Liver (tissue), 9 donors: ENCODE data around the gene SKIL. TPM values are rescaled to one million over a fixed set of nuclear protein-coding genes. Genes with fewer than 3 reads are reported as not detected.

ENCODE experiments used
- DNase-seq: peaks from one replicate; pipeline ENCODE4 v3.0.0-alpha.2; 2017; ENCODE audit warnings: low spot score
- H3K27ac ChIP-seq, 2 donors: one replicate each; pipeline ENCODE4 v1.7.0; 2013; ENCODE audit warnings: inconsistent platforms in 2 of 2, low read length in 2 of 2, control low read depth in 1 of 2, low read depth in 1 of 2, mild to moderate bottlenecking in 1 of 2
- H3K27me3 ChIP-seq, 4 donors: one replicate each; pipeline versions ENCODE4 v1.6.1 to v1.7.0; 2013; ENCODE audit warnings: low read length in 3 of 4, inconsistent platforms in 1 of 4, mild to moderate bottlenecking in 1 of 4, moderate library complexity in 1 of 4; ENCODE audit not compliant: control insufficient read depth in 4 of 4, insufficient read depth in 4 of 4
- H3K36me3 ChIP-seq, 4 donors: one replicate each; pipeline versions ENCODE4 v1.6.1 to v1.7.0; 2013; ENCODE audit warnings: low read length in 3 of 4, mild to moderate bottlenecking in 3 of 4, low read depth in 1 of 4, moderate library complexity in 1 of 4; ENCODE audit not compliant: control insufficient read depth in 4 of 4, insufficient read depth in 3 of 4
- H3K4me1 ChIP-seq, 4 donors: one replicate each; pipeline versions ENCODE4 v1.6.1 to v1.7.0; 2013; ENCODE audit warnings: low read length in 3 of 4, mild to moderate bottlenecking in 3 of 4, moderate library complexity in 1 of 4; ENCODE audit not compliant: control insufficient read depth in 4 of 4, insufficient read depth in 4 of 4
- H3K4me3 ChIP-seq, 3 donors: one replicate each; pipeline versions ENCODE4 v1.6.1 to v1.7.0; 2013; ENCODE audit warnings: low read length in 3 of 3, control low read depth in 1 of 3, low read depth in 1 of 3, mild to moderate bottlenecking in 1 of 3
- H3K9ac ChIP-seq, 2 donors: one replicate each; pipeline ENCODE4 v1.7.0; 2013; ENCODE audit warnings: low read length in 2 of 2, mild to moderate bottlenecking in 2 of 2, moderate library complexity in 2 of 2, control low read depth in 1 of 2, low read depth in 1 of 2
- H3K9me3 ChIP-seq, 4 donors: one replicate each; pipeline versions ENCODE4 v1.6.1 to v1.7.0; 2013; ENCODE audit warnings: low read length in 3 of 4; ENCODE audit not compliant: control insufficient read depth in 4 of 4
- ATF3 ChIP-seq: IDR thresholded peaks from 2 replicates; pipeline ENCODE4 v1.6.1; 2016; ENCODE audit warnings: antibody characterized with exemption
- CTCF ChIP-seq: fragments of 150-350 bp; IDR thresholded peaks from 2 replicates; pipeline ENCODE4 v1.5.1; 2017; ENCODE audit warnings: improper control_type of control experiment, low read depth, low read length; ENCODE audit not compliant: missing input control
- GABPA ChIP-seq, 2 donors: IDR thresholded peaks in 1 of 2; conservative IDR thresholded peaks in 1 of 2; 2 replicates each; pipeline ENCODE4 v1.6.1; 2016; ENCODE audit warnings: antibody characterized with exemption in 2 of 2, mild to moderate bottlenecking in 1 of 2, moderate library complexity in 1 of 2
- HNF4A ChIP-seq, 2 donors: conservative IDR thresholded peaks; 2 replicates each; pipeline ENCODE4 v1.6.1; 2016; ENCODE audit warnings: antibody characterized with exemption in 2 of 2, mild to moderate bottlenecking in 2 of 2
- HNF4G ChIP-seq: IDR thresholded peaks from 2 replicates; pipeline ENCODE4 v1.6.1; 2016; ENCODE audit warnings: antibody characterized with exemption
- JUND ChIP-seq, 2 donors: IDR thresholded peaks; 2 replicates each; pipeline ENCODE4 v1.6.1; 2016; ENCODE audit warnings: antibody characterized with exemption in 2 of 2
- MAX ChIP-seq: IDR thresholded peaks from 2 replicates; pipeline ENCODE4 v1.6.1; 2016; ENCODE audit warnings: antibody characterized with exemption
- RAD21 ChIP-seq, 2 donors: IDR thresholded peaks; 2 replicates each; pipeline ENCODE4 v1.6.1; 2016; ENCODE audit warnings: antibody characterized with exemption in 2 of 2, mild to moderate bottlenecking in 2 of 2
- SP1 ChIP-seq: IDR thresholded peaks from 2 replicates; pipeline ENCODE4 v1.6.1; 2018; ENCODE audit warnings: antibody characterized with exemption, mild to moderate bottlenecking
- ZBTB33 ChIP-seq: IDR thresholded peaks from 2 replicates; pipeline ENCODE4 v1.6.1; 2016; ENCODE audit warnings: antibody characterized with exemption
- WGBS: extraction: QIAGEN DNeasy Blood & Tissue Kit; methylation state at CpG from one replicate; pipeline ENCODE4 v1.1.7; 2013; 5-methylcytosine and 5-hydroxymethylcytosine counted together
- polyA plus RNA-seq, 2 donors: library from polyadenylated mRNA; stranded (reverse) in 1 of 2; unstranded in 1 of 2; fragments of 200-250 nt in 1 of 2; fragments of >200 nt in 1 of 2; fragmentation: Nextera tagmentation in 1 of 2; extraction: Ambion mirVana in 1 of 2; gene quantifications; one replicate each; pipeline versions ENCODE4 v1.2.1 to v1.2.3, GENCODE V29; 2013 to 2015
- total RNA-seq, 2 donors: library from RNA; depleted of rRNA; stranded (reverse); fragments of >200 nt; gene quantifications; one replicate each; pipeline ENCODE4 v1.2.3, GENCODE V29; 2014
- donor health status: healthy.
- donor health status: healthy.
- donor health status: healthy.
- donor health status: healthy.
- donor health status: healthy.

SKIL gene
- total and polyA plus RNA-seq, 4 donors = 2.5 to 43.2 (median 14.2) TPM

GRCh38 chr3:170410428-170411029, 53.0 kb downstream of the SKIL start:
- no peaks in the 10 kb centered on the region for H3K27me3 ChIP-seq
- TF ChIP-seq GABPA (IDR thresholded peaks at IDR 0.05 in 1 of 2, conservative IDR thresholded peaks at IDR 0.05 in 1 of 2) = no peak
- peak; percentile 61 for TF ChIP-seq CTCF
- no peak for TF ChIP-seq ATF3
- TF ChIP-seq HNF4A (conservative IDR thresholded peaks at IDR 0.05) = peak in 1 of 2 donors; percentile 18
- TF ChIP-seq SP1 = no peak
- TF ChIP-seq MAX = no peak
- peak; percentile 90 to 94 for TF ChIP-seq RAD21 (IDR thresholded peaks at IDR 0.05)
- H3K4me3 ChIP-seq = no peak overlapping the region
- H3K4me1 ChIP-seq = no peaks in the 10 kb centered on the region
- H3K27ac ChIP-seq = no peak overlapping the region
- 53% methylated on average over 4 of the region's 4 CpGs for WGBS
- H3K36me3 ChIP-seq = no peaks in the 10 kb centered on the region
- H3K9me3 ChIP-seq = no peaks in the 10 kb centered on the region
- H3K9ac ChIP-seq = no peak overlapping the region
- no peak for DNase-seq

- WGBS = 97% methylated on average over 4 of the region's 4 CpGs
- Histone ChIP-seq H3K27me3 (no peaks in the 10 kb centered on the region), H3K36me3 (no peaks in the 10 kb centered on the region), H3K4me3 (no peak overlapping the region), H3K9me3 (no peaks in the 10 kb centered on the region), H3K9ac (no peak overlapping the region), H3K27ac (no peak overlapping the region), H3K4me1 (peaks cover 0 to 3% (median under 1%) of the 10 kb centered on the region in 4 donors)
- no peak for DNase-seq
- no peak for TF ChIP-seq HNF4G
- TF ChIP-seq JUND (IDR thresholded peaks at IDR 0.05) = no peak
These were observed 55.8 kb downstream of the SKIL start for GRCh38 chr3:170413291-170413690.

GRCh38 chr3:170414202-170414663, 56.7 kb downstream of the SKIL start:
- H3K27ac ChIP-seq = no peak overlapping the region
- no peaks in the 10 kb centered on the region for H3K36me3 ChIP-seq
- TF ChIP-seq CTCF (peak; percentile 95), RAD21 (IDR thresholded peaks at IDR 0.05) (peak; percentile 98 to 99), ZBTB33 (no peak), HNF4A (conservative IDR thresholded peaks at IDR 0.05) (peak in 1 of 2 donors; percentile 13)
- DNase-seq = no peak
- WGBS = 38% methylated on average over 5 of the region's 5 CpGs
- H3K27me3 ChIP-seq = peaks cover 0 to 4% (median 0%) of the 10 kb centered on the region in 4 donors
- no peaks in the 10 kb centered on the region for H3K9me3 ChIP-seq
- H3K4me3 ChIP-seq = no peak overlapping the region
- H3K9ac ChIP-seq = no peak overlapping the region
- H3K4me1 ChIP-seq = peaks cover 0 to 12% (median 8%) of the 10 kb centered on the region in 4 donors
